VCaP (cell line): Measurements from ENCODE around the gene AGAP9.
"Not testable (repeated sequence)": the region's sequence is repeated elsewhere in the genome, so short reads cannot be mapped to it uniquely, and the experiment has no call there.

ENCODE experiments used
- H3K27ac ChIP-seq: fragments of 450-650 bp; 2 replicates; pipeline ENCODE4 v1.5.1; 2017

AGAP9 gene

DNA sequence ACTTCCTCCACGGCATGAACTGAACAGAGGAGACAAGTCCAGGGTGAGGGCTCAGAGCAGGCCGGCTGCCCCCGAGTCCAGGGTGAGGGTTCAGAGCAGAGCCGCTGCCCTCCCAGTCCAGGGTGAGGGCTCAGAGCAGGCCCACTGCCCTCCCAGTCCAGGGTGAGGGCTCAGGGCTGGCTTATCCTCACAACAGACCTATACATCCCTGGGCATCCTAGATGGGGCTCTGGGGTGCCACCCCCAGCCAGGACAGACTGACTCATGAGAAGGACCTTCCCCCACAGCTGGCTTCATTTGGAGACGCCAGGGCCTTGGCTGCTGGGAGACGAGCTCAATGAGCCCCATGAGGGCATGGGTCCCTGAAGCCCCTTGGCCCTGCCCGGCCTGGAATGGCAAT, 33.8 kb downstream of the AGAP9 start:
- H3K27ac ChIP-seq, result not testable (repeated sequence)

DNA sequence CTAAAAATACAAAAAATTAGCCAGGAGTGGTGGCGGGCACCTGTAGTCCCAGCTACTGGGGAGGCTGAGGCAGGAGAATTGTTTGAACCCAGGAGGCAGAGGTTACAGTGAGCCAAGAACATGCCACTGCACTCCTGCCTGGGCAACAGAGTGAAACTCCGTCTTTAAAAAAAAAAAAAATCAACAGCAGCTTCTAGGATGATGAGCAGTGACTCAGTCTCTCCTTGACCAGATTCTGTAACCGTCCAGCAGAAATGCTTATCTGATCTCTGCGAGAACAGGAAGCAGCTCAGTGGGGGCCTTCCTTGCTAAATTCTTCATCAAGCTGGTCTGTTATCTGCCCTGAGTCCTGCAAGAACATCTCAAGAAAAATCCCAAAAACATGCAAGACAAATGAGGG, 37.5 kb downstream of the AGAP9 start:
- not testable (repeated sequence) for H3K27ac ChIP-seq

DNA sequence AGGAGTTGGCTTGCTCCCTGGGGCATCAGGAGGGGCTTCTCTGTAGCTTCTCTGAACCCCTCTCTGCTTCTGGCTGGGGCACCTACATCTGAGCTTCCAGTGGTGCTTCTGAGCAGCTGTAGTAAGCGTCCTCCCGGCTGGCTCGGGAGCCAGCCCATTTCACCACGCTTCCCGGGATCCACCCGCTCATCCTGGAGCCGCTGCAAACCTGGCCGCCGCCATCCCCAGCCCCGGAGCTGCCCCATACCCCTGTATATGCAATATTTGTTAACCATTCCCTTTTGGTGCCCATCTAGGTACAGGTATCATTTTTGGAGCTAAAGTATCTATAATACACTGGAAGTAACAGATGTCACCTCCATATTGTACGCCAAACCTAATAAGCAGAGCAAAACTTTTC, 38.7 kb downstream of the AGAP9 start:
- H3K27ac ChIP-seq, result not testable (repeated sequence)

DNA sequence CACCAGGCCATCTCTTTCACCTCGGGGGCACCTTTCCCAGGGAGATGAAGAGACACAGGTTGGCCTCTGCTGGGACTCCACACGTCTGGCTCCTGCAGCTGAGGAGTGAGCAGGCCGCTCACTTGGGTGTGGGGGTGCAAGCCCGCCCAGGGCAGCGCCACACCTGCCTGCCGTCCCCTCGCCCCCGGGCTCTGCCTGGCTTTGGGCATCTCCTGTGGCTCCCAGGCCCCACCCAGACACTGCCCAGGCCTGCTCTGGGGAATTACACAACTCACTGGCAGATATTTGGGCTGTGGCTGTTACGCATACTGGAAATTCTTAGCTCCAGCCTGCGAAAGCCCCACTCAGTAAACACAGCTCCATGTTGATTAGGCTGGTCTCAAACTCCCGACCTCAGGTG, 39.5 kb downstream of the AGAP9 start, which contains the start of gene ANXA8:
Gene ANXA8, minus strand, starts transcription at position 193 of the 400 bp plus-strand sequence. Its CDS starts 182 bp downstream, at position 11.
- not testable (repeated sequence) for H3K27ac ChIP-seq

DNA sequence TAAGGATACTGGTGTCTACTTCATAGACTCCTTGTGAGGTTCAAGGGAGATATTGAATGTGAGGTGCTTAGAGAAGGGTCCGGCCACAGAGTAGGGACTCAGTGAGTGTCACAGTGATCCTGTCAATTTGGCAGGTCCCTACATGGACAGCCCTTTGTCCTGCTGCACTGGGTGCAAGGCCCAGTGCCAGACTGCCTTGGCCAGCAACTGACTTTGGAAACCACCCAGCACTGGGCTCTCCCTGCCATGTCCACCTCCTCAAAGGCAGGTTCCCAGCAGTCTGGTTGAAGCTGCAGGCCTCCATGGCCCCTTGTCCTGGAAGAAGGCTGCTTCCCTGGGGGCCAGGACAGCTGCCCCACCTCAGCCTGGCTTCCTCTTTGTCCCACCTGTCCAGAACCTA, 41.1 kb downstream of the AGAP9 start:
- not testable (repeated sequence) for H3K27ac ChIP-seq

DNA sequence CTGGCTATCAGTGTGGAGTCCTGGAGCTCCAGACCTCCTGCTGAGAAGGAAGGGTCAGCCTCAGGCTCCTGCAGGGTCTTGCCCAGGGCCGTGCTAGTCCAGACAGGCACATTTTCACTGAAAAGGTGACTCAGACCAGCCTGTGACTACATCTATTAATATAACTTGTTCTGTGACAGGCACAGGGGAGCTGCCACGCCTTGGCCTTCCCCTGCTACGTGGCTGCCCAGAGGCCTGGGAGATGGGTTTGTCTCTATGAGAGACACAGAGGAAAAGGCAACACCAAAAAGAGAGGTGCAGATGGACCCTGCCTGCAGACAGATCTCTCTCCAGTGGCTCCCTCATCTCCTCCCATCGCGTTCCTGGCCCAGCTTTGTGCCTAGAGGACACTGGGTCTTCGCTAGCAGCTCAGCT, 41.7 kb downstream of the AGAP9 start:
- not testable (repeated sequence) for H3K27ac ChIP-seq

DNA sequence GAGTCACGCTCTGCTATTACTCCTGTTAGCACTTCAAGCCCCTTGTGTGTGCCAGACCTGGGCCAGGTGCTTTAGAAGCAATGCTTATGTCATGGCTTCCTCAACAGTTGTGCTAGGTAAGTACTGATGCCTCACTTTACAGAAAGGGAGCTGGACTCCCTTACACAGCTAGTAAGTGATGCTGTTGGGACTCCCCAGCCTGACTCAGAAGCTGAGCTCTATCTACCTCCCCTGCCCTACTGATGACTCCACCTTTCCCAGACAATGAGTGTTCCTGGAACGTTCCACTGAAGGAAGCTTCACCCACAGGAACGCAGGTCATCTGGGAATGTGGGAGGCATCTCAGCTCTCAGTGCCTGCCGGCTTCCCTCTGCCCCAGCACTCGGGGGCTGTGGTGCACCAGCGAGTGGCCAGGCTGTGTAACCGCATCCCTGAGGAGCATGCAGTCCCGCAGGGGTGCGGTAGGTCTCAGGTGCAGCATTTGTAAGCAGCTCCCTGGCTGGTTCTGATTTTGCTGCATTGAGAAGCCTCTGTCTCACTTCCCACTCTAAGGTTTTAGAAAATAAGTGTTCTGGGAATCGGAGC, 42.2 kb downstream of the AGAP9 start:
- not testable (repeated sequence) for H3K27ac ChIP-seq

DNA sequence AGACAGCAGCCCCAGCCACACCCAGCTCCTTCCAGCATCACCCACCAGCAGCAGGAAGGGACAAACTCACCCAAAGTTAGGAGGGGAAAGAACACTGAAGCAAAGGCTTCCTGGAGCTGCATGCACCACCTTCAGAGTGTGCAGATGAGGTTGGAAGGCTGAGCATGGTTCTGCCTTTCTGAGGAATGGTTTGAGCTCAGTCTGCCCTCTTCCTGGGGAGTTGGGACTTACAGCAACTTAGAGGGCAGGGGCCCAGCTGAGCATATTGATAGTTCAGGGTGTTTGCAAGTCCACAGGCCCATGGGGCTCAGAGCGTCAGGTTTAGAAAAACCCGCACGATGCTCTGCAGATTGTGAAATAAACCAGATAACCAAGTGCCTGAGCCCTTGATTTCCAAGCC, 43.3 kb downstream of the AGAP9 start:
- H3K27ac ChIP-seq, result not testable (repeated sequence)

DNA sequence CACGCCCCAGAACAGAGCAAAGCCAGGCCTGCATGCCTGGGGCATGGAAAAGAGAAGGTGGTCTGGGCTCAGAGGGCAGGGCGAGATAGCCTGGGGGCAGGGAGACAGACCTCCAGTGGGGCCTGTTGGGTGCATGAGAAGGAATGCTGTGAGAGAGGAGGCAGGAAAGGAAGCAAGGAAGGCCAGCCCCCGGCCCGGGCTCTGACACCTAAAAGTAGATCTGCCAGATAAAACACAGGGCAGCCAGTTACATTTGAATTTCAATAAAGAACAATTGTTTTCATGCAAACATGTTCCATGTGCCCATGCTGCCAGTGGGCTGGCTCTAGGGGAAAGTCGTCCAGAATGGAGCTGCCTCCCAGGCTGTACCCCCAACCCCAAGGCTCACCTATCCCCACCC, 45.3 kb downstream of the AGAP9 start:
- H3K27ac ChIP-seq, result not testable (repeated sequence)

DNA sequence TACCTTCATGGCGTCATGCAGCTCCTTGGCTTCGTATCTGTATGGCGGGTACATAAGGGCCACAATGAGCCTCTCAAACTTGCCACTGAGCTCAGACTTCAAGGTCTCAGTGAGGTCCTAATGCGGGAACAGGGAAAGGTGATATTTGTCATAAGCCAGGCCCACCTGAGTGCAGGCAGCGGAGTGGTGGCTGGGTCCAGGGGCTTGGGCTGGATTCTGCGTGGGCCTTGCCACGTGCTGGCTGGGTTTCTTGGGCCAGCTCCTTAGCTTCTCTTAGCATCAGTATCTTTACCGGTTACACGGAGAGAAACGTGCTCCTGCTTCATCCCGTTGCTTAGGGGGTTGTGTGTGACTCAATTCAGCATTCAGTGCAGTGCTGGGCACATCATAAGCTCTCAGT, 46.4 kb downstream of the AGAP9 start:
- not testable (repeated sequence) for H3K27ac ChIP-seq

DNA sequence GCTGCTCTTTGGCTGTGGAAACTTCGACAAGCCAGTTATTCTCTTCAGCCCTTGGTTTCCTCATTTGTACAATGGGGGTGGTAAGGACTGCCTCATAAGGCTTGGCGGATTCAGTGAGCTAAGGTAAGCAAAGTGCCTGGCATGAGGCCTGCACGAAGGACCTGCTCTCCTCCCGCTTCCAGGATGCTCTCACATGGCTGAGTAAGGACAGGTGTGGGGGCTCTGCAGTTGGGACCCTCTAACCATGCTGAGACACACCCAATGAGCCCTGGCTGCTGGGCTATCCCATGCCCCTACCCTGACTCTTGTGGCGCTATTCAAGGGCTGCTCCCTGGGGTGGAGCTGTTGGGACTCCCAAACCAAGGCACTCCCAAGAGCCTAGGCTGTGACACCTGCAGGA, 48.3 kb downstream of the AGAP9 start:
- H3K27ac ChIP-seq, result not testable (repeated sequence)

DNA sequence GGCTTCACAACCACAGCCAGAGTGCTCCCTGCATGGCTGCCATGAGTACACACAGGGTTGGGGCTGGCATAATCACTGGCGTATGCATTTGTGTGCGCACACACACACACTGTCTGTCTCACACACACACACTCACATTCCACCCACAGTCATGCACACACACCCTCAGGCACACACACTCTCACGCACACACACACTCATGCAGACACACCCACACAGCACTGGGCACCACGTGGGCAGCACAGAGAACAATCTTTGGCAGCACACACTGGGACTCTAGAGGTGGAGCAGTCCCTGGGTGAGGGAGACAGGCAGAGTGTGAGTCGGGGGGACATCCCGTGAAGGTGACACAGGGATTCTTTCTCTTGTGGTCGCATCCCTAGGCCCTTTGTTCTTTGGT, 49.9 kb downstream of the AGAP9 start:
- not testable (repeated sequence) for H3K27ac ChIP-seq

DNA sequence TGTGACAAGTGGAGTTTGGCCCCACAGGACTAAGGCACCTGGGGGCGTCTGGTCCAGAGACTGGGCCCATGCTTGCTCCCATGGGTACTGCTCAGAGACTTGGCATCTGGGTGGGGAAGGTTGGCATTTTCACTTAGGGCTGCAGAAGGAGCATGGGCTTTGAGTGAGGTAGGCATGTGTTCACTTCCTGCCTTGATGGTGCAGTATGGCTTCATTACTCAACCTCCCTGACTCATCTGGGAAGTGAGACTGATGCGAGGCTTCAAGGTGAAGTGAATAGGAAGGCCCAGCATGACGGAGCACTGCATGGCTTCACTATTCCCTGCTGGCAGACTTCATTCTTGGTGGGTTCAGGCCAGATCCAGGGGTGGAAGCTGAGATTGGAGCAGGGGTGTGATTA, 50.8 kb downstream of the AGAP9 start:
- not testable (repeated sequence) for H3K27ac ChIP-seq

DNA sequence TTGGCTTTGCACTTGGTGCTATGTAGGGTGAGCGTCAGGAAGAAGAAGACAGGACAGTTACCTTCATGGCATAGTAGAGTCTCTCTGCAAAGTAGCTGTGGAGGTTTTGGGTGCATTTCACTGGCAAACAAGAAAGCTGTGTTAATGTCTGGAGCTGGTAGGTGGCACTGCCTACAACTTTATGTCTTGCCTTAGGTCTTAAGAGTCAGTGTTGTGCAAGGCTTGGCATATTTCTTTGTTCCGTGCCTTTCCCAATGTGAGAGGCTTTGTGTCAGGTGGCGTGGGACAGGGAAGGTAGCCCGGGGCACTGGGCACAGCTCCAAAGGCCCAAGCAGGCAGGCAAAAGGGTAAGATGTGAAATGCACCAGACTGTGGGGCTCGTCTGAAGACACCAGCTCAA, 51.4 kb downstream of the AGAP9 start:
- H3K27ac ChIP-seq, result not testable (repeated sequence)

DNA sequence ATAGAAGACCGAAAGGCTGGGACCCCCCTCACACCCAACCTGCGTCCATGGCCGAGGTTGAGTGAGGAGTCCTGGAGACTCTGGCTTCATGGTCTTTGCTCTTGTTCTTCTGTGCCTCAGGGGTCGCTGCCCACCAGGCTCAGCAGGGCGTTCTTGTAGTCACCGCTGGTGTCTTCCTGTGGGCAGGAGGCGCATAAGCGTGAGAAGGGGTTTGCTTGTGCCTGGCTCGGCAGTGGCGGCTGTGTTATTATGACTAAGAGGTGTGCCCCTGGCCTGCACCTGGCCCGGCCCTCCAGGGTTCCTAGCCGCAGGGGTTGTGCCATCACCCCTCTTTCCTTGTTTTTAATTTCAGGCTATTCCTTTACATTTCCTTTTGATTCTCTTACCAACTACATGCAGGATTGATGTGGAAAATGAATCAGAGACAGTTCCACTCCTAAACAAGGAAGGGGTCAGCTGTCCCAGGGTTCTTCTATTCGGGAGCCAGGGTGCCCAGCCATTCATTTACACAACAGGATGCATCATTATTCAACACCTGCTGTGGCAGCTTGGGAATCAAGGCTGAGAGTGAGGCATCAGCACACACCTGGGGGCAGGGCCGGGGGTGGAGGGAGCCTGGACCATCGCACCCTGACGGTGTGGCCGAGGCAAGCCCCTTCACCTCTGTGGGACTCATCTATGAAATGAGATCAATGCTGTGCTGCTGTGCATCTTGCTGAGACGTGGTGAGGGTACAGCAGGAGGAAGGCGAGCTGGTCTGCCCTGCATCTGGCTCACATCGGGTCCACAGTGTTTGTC, 54.5 kb downstream of the AGAP9 start:
- not testable (repeated sequence) for H3K27ac ChIP-seq

DNA sequence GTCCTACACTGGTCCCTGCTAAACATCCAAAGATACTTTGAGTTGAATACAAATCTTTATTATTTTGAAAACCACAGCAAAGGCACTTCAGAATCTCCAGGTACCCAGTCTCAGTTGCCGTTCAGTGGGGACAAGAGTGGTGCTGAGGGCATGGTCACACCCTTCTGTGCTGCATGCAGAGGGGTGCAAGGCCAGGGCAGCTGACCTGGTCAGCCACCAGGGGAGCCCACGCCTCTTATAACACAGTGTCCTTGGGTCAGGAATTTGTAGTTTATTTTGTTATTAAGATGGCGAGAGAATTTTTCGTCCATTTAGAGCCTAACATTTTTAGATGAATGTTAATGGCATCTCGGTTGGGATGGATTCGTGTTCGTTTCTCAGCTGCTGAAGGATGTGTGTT, 55.5 kb downstream of the AGAP9 start:
- H3K27ac ChIP-seq, result not testable (repeated sequence)

DNA sequence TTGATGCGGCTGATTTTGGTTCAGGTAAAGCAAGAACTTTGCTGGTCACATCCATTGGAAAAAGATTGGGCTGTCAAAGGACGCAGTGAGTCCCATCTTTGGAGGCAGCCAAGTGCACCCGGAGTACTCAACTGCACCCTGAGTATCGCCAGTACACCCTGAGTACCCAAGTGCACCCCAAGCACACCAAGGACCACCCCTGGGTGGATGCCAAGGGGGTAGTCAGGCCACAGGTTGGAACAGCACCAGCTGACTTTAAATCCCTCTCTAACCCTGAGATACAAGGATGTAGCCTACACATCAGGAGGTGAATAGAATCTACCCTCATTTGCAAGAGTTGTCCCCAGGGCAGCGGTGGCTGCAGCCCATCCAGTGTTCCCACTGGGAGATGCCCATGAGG, 56.0 kb downstream of the AGAP9 start:
- H3K27ac ChIP-seq, result not testable (repeated sequence)

DNA sequence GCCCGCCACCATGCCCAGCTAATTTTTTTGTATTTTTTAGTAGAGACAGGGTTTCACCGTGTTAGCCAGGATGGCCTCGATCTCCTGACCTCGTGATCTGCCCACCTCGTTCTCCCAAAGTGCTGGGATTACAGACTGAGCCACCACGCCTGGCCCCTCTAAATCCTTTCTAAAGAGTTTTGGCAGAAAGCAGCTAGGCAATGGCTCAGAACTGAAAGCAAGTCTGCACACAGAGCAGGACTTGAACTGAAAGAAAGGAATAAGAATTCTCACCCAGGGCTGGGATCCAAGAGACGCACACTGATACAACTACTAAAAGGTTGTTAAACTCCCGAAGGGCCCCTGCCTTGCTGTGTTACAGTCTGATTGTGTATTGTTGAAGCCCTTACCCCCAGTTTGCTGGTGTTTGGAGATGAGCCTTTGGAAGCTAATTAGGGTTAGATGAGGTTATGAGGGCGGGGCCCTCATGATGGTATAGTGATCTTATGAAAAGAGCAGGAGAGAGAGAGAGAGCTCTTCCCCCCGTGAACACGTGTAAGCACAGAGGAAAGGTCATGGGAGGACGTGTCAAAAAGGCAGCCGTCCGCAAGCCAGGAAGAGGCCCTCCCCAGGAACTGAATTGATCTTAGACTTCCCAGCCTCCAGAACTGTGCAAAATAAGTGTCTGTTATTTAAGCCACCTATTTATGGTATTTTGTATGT, 58.1 kb downstream of the AGAP9 start:
- H3K27ac ChIP-seq, result not testable (repeated sequence)

DNA sequence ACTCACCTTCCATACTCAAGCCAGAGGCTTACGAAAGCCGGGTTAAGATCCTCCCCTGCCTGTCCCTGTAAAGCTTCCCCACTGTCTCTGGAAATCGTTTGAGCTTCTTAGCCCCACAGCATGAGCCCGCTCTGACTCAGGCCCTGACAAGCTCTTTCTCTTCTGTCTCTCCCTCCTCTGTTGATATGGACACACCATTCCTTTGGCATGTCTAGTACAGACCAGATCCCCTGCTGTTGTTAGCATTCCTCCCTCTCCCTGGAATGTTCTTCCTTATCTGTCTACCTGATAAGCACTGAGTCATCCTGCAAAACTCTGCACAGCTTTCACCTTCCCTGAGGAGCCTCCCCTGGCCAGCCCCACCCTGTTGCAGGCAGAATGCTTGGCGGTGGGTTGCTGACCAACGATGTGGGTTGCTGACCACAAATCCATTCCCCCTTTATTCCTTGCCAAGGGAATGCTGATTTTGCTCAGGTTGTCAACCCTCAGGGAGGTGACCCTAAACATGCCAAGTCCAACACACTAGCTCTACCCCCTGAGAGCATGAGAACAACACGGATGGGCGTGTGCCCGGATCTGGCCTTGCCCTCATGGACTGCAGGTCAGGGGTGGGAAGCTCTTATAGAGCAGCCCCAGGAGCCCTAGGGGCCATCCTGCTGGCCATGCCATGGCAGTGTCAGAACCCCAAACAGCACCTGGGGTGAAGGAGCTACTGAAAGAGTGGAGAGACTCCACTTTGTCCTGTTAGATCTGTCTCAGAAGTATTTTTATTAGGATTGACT, 60.7 kb downstream of the AGAP9 start:
- H3K27ac ChIP-seq, result not testable (repeated sequence)
